Hematopoietic multipotent progenitor cell treated with erythropoietin and hydrocortisone succinate and interleukin-3 and kit ligand, for 15 days (in vitro differentiated cells): ENCODE results near the gene CDC42EP4.
"Not testable (repeated sequence)": the region's sequence is repeated elsewhere in the genome, so short reads cannot be mapped to it uniquely, and the experiment has no call there.

ENCODE experiments used
- DNase-seq: peaks from one replicate; pipeline ENCODE4 v3.0.0-alpha.2; 2015; ENCODE audit warnings: low spot score

The CDC42EP4 gene

DNA sequence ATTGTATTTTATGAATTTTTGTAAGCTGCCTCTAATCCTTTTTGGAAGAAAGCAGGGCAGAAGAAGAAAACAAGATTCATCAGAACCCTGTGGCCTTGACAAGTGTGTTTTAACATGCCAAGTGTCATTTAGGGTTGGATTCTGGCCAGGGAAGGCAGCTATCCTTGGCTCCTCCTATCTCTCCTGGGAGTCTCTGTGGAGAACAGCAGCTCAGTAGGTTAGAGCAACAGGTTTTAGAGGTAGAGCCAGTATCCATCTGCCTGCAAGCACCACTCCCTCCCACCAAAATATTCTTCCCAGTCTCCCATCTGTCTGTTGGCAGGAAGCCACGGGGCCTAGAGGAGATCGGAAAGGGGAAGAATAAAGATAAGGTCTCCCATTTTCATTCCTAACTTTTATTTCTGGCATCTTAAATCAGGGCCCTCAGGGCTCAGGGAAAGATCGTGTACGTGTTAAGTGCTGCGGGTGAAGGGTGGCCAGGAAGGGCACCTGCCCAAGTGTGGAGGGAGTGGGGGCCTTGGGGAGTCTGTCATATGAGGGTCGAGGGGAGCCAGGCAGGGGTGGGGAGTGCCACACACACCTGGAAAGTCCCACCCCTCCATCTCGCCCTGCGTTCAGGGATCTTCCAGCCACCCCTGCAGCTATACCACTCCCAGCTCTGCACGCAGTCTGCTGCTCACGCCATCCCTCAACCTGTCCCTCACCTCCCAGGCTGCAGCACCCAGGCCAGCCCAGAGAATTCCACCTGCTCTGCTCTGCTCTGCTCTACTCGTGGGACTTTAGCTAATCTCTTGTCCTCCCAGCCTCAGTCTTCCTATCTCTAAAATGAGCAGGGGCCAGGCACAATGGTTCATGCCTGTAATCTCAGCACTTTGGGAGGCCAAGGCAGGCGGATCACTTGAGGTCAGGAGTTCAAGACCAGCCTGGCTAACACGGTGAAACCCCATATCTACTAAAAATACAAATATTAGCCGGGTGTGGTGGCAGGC lies 33.0 kb downstream of the CDC42EP4 start:
- DNase-seq, result no peak

DNA sequence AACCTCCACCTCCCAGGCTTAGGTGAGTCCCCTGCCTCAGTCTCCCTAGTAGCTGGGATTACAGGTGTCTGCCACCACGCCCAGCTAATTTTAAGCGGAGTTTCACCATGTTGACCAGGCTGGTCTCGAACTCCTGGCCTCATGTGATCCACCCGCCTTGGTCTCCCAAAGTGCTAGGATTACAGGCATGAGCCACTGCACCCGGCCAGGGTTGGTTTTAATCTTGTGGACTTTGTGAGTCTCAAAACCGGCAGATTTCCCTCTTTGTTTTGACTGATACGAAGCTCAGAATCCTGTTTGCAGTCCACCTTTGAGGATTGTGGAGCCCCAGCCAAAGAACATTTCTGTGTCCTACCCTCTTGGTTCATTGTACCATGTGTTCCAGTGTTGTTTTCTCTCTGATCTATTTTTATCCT lies 33.7 kb downstream of the CDC42EP4 start:
- DNase-seq, result no peak

DNA sequence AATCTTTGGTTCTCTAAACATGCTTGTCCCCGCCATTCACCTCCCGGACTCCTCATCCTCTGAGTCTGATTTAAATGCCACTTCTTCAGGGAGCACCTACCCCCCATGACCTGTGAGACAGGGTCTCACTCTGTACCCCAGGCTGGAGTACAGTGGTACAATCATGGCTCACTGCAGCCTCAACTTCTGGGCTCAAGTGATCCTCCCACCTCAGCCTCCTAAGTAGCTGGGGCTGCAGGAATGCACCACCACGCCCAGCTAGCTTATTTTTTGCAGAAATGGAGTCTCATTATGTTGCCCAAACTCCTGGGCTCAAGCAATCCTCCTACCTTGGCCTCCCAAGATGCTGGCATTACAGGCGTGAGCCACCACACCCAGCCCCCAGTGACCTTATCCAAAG lies 37.3 kb downstream of the CDC42EP4 start:
- DNase-seq, result no peak

DNA sequence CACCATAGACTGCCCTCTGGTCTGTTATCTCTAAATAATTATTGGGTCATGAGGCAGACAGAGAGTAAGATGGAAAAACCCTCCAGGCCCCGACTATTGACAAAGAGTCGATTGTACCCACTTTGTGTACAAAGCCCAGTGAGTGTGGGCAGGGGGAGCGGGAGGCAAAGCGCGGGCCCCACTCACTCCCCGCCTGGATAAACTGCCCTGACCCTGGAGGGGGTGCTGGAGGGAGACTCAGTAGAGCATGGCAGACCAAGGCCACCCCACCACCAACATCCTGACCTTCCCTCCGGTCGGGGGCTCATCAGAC lies 38.9 kb downstream of the CDC42EP4 start:
- DNase-seq, result no peak

DNA sequence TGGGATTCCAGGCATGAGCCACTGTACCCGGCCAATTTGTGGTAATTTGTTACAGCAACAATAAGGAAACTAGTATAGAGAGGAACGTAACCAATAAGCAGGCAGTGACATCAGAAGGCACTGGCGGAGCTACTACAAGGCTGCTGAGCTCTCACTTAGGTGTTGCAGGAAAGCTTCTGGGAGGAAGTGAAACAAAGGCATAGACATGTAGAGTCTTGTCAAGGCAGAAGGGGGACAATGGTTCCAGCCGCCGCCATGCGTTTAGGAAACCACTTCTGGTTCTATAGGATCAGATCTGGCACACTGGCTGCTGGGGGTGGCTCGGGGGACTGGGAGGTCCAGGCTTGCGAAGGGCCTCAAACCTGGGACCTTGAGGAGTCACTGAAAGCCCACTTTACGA lies 40.7 kb downstream of the CDC42EP4 start:
- no peak for DNase-seq

DNA sequence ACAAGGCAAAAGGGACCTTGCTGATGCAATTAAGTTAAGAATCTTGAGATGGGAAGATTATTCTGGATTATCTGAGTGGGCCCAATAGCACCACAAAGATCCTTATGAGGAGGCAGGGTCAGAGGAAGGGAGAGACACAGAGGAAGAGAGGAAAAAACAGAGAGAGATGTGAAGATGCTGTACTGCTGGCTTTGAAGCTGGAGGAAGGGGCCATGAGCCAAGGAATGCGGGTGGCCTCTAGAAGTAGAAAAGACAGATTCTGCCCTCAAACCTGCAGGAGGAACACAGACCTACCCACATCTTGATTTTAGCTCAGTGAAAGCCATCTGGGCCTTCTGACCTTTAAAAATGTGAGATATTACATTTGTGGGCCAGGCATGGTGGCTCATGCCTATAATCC lies 42.0 kb downstream of the CDC42EP4 start:
- DNase-seq, result no peak

DNA sequence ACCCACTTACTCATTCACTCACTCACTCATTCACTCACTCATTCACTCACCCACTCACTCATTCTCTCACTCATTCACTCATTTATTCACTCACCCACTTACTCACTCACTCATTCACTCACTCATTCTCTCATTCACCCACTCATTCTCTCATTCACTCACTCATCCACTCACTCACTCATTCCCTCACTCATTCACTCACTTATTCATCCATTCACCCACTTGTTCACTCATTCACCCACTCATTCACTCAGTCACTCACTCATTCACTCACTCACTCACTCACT lies 42.5 kb downstream of the CDC42EP4 start:
- DNase-seq, result no peak

DNA sequence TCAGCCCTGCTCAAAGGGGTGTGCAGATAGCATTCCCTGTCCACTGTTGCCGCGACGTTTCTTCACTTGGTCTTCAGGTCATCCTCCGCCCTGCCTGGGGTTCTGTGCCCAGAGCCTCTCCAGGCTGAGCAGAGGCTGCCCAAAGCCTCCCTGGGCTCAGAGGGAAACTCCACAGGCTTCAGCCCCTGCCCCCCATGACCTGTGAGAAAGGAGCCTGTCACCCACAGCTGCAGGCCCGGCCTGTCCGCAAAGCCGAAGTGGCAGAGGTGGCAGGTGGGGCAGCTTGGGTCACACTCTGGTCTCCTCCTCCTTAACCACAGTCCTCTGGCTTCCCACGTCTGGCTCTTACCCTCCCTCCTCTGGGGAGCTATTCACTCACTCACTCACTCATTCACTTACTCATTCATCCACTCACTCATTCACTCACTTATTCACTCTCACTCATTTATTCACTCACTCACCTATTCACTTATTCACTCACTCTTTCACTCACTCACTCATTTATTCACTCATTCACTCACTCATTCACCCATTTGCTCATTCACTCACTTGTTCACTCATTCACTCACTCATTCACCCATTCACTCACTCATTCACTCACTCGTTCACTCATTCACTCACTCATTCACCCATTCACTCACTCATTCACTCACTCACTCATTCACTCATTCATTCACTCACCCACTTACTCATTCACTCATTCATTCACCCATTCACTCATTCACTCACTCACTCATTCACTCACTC lies 43.0 kb downstream of the CDC42EP4 start:
- DNase-seq, result no peak

DNA sequence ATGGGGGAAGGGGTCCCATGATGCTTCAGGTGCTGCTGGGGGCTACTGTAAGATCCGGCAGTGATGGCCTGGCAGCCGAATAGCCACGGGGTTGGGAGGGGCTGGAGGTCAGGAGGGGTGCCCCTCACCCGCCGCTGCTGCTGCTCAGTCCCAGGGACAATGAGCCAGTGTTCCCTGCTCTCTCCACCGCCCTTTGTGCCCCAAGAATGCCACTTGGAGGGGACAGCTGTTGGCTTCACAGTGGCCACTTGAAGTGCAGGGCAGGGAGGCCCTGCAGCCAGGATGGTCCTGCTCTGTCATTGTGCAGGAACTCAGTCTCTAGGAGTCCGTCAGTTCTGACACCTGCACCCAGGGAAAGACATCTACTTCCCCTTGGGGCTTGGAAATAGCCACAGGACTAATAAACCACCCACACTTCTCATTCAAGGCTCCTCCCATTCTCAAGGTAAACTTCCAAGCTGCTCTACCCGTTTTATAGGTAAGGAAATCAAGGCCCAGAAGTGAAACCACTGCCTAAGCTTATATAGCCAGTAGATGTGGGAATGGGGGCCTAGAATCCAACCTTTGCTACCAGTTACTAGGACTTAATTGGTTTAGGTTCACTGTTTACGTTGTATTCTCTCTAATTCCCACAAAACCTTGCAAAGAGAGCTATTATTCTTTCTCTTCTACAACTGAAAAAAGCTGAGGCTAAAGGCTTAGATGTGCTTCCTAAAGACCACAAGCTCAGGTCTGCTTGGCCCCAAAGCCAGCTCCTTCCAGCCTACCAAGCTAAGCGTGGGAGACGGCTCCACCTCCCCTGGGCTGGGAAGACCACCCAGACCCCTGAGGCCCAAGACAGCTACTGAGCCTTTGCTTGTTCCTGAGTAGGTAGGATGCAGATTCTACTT lies 43.9 kb downstream of the CDC42EP4 start:
- no peak for DNase-seq

DNA sequence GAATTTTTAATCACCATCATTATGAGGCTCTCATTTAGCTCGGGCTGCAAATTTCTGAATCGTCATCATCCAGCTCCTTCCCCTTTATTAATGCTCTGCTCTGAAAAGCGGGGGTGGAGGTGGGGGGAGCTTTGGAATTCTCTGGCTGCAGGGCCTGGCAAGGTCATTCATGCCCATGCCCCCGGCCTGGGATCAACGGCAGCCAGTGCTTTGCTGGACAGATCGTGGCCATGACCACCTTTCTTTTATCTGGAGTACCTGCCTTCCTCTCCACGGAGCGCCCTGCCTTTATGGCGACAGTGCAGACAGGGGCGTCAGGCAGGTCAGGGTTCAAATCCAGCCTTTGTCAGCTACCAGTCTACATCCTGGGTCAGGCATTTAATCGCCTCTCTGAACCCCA lies 45.0 kb downstream of the CDC42EP4 start:
- DNase-seq, result no peak

DNA sequence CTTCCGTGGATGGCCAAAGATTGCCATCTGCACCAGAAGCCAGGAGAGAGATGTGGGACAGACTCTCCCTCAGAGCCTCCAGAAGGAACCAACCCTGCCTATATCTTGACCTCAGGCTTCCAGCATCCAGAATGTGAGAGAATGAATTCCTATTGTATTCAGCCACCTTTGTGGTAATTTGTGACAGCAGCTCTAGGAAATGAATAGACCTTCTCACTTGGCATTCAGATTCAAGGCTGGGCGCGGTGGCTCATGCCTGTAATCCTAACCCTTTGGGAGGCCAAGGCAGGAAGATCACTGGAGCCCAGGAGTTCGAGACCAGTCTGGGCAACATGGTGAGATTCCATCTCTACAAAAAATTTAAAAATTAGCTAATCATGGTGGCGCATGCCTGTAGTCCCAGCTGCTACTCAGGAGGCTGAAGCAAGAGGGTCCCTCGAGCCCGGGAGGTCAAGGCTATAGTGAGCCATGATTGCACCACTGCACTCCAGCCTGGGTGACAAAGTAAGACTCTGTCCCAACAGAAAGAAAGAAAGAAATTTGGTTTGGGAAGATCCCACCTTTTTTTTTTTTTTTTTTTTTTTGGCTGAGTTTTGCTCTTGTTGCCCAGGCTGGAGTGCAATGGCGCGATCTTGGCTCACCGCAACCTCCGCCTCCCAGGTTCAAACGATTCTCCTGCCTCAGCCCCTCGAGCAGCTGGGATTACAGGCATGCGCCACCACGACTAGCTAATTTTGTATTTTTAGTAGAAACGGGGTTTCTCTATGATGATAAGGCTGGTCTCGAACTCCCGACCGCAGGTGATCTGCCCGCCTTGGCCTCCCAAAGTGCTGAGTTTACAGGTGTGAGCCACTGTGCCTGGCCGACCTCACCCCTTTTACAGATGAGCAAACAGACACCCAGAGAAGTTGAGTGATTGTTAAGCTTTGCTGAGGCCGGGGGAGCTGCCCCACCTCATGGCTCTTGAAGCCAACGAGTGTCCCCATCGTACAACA lies 45.9 kb downstream of the CDC42EP4 start:
- no peak for DNase-seq

DNA sequence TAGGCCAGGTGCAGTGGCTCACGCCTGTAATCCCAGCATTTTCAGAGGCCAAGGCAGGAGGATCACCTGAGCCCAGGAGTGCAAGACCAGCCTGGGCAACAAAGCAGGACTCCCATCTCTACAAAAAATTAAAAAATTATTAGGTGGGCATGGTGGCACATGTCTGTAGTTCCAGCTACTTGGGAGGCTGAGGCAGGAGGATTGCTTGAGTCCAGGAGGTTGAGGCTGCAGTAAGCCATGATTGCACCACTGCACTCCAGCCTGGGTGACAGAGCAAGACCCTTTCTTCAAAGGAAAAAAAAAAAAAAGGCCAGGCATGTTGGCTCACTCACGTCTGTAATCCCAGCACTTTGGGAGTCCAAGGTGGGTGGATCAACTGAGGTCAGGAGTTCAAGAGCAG lies 47.4 kb downstream of the CDC42EP4 start:
- DNase-seq, result not testable (repeated sequence)

DNA sequence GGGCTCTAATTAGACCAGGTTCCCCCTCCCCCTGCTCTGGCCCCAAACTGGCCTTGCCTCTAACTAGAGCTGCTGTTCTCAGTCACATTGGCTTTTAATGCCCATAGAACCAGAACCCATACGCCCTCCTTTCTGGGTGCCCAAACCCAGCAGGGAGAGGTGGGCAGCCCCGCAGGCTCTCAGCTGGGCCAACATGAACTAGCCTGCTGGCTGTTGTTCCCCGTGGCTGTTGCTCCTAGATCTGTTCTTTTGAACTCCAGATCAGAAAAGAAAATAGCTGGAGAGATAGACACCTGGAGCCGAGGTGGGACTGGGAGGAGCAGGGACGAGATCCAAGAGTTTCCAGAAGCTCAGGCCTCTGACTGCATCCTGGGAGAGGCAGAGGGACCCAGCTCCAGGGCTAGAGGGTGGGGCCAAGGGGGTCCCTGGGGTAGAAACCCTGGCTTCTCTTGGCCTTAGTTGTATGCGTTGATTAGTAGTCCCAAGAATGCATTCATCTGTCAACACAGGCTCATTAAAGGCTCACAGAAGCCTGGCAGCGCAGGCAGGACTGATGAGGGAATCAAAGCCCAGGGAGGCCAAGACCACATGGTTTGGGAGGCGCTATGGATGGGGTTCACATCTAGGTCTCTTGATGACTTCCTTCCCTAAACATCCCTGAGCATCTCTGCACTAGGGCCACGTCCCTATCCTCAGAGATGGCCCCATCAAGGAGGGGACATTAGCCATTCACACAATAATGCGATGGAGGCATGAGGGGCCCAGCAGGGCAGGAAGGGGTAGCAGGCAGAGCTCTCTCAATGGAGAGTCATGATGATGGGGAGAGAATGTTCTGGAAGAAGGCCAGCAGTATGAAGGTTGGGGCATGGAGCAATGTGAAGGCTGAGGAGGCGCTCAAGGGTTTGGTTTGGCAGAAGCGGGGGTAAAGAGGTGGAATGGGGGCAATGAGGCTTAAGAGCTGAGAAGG lies 48.8 kb downstream of the CDC42EP4 start:
- DNase-seq, result no peak

DNA sequence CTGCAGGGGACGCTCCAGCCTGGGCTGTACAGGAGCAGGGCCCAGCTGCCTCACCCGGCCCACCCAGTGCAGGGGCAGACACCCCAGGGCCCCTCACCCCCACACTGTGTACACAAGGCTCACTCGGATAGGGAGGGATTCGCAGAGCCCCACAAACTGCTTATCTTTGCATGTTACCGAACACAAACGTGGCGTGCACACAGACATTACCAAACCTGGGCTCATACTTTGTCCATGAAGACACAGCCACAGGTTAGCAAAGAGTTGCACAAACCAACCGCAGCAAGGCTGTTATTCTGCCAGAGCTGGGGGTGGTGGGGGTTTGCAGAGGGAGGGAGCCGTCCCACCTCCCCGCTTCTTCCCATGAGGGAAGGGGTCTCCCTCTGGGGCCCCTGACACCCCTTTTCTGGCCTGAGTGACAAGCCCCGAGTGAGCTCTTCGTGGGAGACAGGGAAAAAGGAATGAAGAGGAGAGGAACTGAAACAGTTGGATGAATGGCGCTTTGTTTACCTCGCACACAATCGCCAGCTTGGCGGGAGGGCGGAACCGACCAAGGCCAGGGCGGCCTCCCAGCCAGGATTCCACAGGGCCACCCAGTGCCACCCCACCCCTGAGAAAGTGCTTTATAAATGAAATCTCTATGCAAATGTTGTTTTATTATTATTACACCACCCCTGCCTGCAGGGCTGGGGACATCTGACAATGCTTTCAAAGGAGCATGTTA lies 49.7 kb downstream of the CDC42EP4 start:
- DNase-seq, result no peak

DNA sequence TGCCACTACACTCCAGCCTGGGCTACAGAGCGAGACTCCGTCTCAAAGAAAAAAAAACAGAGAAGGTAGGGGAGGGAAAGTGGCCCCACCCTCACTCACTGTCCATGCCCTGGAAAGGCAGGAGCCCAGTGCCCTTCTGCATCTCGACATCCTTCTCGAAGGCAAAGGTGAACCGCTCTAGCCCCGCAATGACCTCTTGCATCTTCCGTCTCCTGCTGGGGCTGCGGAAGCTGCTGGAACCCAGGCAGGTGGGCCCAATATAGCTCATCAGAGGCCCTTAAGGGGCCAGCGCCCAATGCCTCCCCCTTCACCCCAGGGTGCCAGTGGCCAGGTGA lies 50.2 kb downstream of the CDC42EP4 start, which contains the start of gene CPSF4L:
TSS of gene CPSF4L (minus strand) at position 264 of the 335 bp plus-strand sequence. CDS start at position 202, 62 bp downstream.
- DNase-seq, result no peak

DNA sequence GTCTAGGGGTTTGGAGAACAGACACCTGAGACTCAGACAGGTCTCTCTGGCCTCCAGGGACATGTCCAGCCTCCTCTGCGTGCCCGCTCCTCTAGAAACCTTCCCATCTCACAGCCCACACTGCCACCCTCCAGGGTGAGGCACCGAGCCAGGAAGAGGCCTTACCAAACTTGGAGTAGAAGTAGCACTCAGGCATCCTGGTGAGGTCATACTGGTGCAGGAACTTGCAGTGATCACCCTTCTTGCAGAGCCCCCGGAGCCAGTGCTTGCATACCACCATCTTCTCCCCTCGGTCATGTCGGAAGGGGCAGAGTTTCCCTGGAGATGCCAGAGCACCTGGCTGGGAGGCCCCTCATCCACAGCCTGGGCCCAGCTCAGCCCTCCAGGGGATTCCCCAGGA lies 54.3 kb downstream of the CDC42EP4 start:
- no peak for DNase-seq

DNA sequence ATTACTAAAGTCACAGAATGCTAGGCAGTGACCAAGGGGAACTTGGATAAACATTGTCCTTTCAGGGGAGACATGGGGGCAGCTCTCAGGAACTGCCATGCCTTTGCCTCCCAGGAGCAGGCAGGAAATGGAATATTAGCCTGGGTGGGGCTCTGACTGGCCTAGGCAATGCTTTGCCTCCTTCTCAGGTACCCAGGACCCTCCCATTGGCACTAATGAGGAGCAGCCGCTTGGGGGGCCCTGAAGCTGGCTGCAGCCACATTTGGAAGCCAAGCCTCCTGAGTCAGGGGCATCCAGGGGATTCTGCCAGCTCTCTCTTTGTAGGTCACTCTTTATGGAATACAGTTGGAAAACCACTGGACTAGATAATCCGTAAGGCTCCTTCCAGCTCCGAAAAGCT lies 55.6 kb downstream of the CDC42EP4 start:
- DNase-seq, result no peak

DNA sequence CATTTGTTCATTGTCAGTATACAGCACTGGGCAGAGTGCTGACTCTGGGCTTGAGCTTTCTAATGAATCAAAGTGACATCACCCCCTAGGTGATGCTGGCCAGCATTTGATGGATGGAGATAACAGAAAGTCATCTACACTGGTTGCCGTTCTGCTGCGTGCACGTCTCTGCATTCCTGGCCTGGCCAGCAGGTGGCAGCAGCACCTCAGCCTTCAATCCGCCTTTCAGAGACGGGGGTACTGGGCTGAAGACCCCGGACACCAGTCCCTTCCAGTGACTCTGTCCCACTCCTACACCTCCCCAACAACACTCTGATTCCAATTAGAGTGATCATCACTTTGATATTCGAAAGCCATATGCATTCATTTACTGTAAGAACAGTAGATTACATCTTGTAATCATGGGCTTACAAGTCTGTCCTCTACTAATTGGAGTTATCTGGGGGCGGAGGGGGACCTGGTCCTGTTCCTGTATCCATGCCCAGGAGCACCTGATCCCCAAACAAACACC lies 56.1 kb downstream of the CDC42EP4 start:
- peak; percentile 72 for DNase-seq

DNA sequence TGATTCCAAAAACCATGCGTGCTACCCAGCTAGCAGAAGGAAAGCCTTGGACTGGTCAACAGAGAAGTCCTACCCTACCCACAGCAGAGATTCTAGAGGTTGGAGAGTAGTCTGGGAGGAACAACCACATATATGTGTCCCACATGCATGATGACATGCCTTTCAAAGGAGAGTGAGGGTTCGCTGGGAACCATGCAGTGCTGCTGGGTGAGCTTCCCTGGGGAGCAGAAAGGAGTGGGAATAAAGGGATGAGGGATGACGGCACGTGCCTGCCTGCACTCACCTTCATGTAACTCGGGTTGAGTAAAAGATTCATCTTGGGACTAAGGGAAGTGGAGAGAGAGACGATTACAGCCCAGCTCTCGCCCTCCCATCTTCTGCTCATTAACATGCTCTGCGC lies 59.9 kb downstream of the CDC42EP4 start:
- no peak for DNase-seq
